VCaP (cell line): ENCODE measurements around the gene MGAT5B.

Experiments used
- H3K27ac ChIP-seq: fragments of 450-650 bp; 2 replicates; pipeline ENCODE4 v1.5.1; 2017
- CTCF ChIP-seq: fragments of 450-650 bp; conservative IDR thresholded peaks from 2 replicates; pipeline ENCODE4 v1.5.1; 2017; ENCODE audit warnings: mild to moderate bottlenecking, moderate library complexity

The MGAT5B gene

GRCh38 chr17:76905036-76905435 is 36.8 kb downstream of the MGAT5B start:
- H3K27ac ChIP-seq = no peak overlapping the region; the same call in 1 of the 2 replicates
- no peak for TF ChIP-seq CTCF

GRCh38 chr17:76905836-76906235 is 37.6 kb downstream of the MGAT5B start:
- no peak for TF ChIP-seq CTCF
- H3K27ac ChIP-seq = no peak overlapping the region

GRCh38 chr17:76906463-76906862 is 38.3 kb downstream of the MGAT5B start:
- no peak for TF ChIP-seq CTCF
- no peak overlapping the region for H3K27ac ChIP-seq

GRCh38 chr17:76907352-76907751 is 39.1 kb downstream of the MGAT5B start:
- no peak for TF ChIP-seq CTCF
- H3K27ac ChIP-seq = no peak overlapping the region

GRCh38 chr17:76909971-76910760 is 42.0 kb downstream of the MGAT5B start:
- TF ChIP-seq CTCF = no peak

GRCh38 chr17:76911299-76912017 is 43.3 kb downstream of the MGAT5B start:
- no peak for TF ChIP-seq CTCF
- H3K27ac ChIP-seq = no peak overlapping the region

More at GRCh38 chr17:76909971-76910760, 42.0 kb downstream of the MGAT5B start:
- H3K27ac ChIP-seq = no peak overlapping the region

- TF ChIP-seq CTCF = no peak
- H3K27ac ChIP-seq = no peak overlapping the region
These were observed 44.4 kb downstream of the MGAT5B start for GRCh38 chr17:76912421-76913164.
